Chondrocyte (in vitro differentiated cells): ENCODE results near the gene NCBP3. TPM values are rescaled to one million over a fixed set of nuclear protein-coding genes. Genes with fewer than 3 reads are reported as not detected.

Experiments
- DNase-seq: peaks from one replicate; pipeline ENCODE4 v3.0.0; 2021; ENCODE audit warnings: mixed read lengths, low spot score
- H3K27ac Mint-ChIP-seq: one replicate; pipeline ENCODE4 v1.8.0; 2021; ENCODE audit warnings: mild to moderate bottlenecking, moderate library complexity, mixed read lengths; ENCODE audit not compliant: unreplicated experiment
- H3K27me3 Mint-ChIP-seq: 2 replicates; pipeline ENCODE4 v1.8.0; 2021; ENCODE audit warnings: low read depth, mixed read lengths
- H3K36me3 Mint-ChIP-seq: 2 replicates; pipeline ENCODE4 v1.8.0; 2021; ENCODE audit warnings: low read depth, mixed read lengths
- H3K4me1 Mint-ChIP-seq: 2 replicates; pipeline ENCODE4 v1.8.0; 2021; ENCODE audit warnings: low read depth, mild to moderate bottlenecking, mixed read lengths
- H3K4me3 Mint-ChIP-seq: one replicate; pipeline ENCODE4 v1.8.0; 2021; ENCODE audit warnings: mild to moderate bottlenecking, moderate library complexity, mixed read lengths; ENCODE audit not compliant: unreplicated experiment
- H3K9me3 Mint-ChIP-seq: 2 replicates; pipeline ENCODE4 v1.8.0; 2021; ENCODE audit warnings: low read depth, mixed read lengths
- total RNA-seq: library from RNA; stranded (reverse); gene quantifications from 3 replicates; pipeline ENCODE4 v1.2.1, GENCODE V29; 2021
- TF ChIP-seq, protein P1 (sequence below): fragments of 200-600 bp; sonication (generic); IDR thresholded peaks from 2 replicates; pipeline ENCODE4 v1.5.0; 2021; ENCODE audit warnings: antibody characterized with exemption, mild to moderate bottlenecking, moderate library complexity

NCBP3 gene
- total RNA-seq, 1 donor from 2014 or later = 33.7 TPM

DNA sequence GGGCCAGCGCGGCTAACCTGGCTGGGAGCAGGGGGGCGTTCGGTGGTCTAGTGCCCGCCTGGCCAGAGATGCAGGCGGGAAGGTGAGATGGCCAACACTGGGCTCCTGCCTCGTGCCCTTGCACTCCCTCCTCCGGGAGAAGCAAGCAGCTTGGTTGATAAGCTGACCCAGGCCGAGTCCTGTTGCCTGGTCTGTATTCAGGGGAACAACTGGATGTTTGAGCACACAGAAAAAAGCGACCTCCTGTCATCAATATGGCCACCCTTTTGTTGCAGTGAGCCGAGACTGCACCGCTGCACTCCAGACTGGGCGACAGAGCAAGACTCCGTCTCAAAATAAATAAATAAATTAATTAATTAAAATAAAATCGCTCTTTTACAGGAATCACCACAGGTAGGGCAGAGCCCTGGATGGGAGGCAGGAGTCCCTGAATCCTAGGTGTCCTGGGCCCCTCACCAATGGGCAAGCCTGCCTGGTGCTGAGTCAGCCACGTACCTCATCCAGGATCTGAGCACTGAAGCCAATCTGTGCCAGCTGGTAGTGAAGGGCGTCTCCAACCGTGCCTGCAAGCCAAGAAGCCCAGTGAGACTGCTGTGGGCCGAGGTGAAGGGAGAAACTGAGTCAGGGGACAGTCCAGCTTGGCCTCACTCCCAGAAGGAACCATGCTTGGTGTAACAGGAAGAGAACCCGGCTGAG is 90.6 kb downstream of the NCBP3 start:
- peaks cover 4% of the 10 kb centered on the region for H3K4me1 Mint-ChIP-seq
- H3K27ac Mint-ChIP-seq = no peak overlapping the region
- H3K36me3 Mint-ChIP-seq = peaks cover 5% of the 10 kb centered on the region
- H3K9me3 Mint-ChIP-seq = peaks cover 11% of the 10 kb centered on the region
- H3K27me3 Mint-ChIP-seq = peaks cover 10% of the 10 kb centered on the region
- no peak overlapping the region for H3K4me3 Mint-ChIP-seq
- TF ChIP-seq, protein P1, sequence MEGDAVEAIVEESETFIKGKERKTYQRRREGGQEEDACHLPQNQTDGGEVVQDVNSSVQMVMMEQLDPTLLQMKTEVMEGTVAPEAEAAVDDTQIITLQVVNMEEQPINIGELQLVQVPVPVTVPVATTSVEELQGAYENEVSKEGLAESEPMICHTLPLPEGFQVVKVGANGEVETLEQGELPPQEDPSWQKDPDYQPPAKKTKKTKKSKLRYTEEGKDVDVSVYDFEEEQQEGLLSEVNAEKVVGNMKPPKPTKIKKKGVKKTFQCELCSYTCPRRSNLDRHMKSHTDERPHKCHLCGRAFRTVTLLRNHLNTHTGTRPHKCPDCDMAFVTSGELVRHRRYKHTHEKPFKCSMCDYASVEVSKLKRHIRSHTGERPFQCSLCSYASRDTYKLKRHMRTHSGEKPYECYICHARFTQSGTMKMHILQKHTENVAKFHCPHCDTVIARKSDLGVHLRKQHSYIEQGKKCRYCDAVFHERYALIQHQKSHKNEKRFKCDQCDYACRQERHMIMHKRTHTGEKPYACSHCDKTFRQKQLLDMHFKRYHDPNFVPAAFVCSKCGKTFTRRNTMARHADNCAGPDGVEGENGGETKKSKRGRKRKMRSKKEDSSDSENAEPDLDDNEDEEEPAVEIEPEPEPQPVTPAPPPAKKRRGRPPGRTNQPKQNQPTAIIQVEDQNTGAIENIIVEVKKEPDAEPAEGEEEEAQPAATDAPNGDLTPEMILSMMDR = no peak
- DNase-seq = no peak

DNA sequence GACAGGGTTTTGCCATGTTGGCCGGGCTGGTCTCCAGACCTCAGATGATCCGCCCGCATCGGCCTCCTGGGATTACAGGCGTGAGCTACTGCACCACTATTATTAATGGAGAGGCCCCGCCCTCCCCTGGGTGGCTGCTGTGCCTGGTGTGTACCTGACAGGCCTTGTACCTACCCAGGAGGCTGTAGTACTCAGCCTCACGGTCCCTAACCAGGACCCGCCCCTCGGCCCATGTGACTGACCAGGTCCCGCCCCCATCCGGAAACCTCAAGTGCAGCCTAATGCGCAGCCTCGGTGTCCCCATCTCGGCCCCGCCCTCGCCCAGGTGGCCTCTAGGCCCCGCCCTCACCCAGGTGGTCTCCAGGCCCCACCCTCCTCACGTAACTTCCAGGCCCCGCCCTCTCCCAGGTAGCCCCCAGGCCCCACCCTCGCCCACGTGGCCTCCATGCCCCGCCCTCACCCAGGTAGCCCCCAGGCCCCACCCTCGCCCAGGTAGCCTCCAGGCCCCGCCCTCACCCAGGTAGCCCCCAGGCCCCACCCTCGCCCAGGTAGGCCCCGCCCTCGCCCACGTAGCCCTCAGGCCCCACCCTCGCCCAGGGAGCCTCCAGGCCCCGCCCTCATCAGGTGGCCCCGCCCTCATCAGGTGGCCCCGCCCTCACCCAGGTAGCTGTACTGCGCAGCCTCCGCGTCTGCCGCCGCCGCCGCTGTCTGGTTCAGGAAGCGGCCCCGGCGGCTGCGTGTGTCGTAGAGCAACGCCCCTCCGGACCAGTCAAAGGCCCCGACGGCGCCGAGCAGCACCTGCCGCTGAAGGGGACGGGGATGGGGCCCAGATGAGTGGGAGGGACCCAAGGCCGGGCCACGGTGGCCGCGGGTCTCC is 91.3 kb downstream of the NCBP3 start:
- H3K4me3 Mint-ChIP-seq = no peak overlapping the region
- TF ChIP-seq, protein P1 = no peak
- H3K27me3 Mint-ChIP-seq = peaks cover 10% of the 10 kb centered on the region
- no peak overlapping the region for H3K27ac Mint-ChIP-seq
- peaks cover 4% of the 10 kb centered on the region for H3K4me1 Mint-ChIP-seq
- peaks cover 3% of the 10 kb centered on the region for H3K36me3 Mint-ChIP-seq
- no peak for DNase-seq
- peaks cover 6% of the 10 kb centered on the region for H3K9me3 Mint-ChIP-seq

DNA sequence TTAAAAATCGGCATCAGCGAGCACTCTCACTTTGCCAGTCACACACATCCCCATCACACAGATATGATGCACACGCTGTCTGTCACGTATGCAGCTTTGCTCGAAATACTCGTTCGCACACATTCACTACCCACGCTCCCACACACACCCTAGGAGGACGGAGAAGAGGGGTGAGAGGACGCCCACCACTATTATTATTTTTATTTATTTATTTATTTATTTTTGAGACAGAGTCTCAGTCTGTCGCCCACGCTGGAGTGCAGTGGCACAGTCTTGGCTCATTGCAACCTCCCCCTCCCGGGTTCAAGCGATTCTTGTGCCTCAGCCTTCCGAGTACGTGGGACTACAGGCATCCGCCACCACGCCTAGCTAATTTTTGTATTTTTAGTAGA is 92.0 kb downstream of the NCBP3 start:
- Mint-ChIP-seq H3K9me3 (no peaks in the 10 kb centered on the region), H3K27me3 (peaks cover 10% of the 10 kb centered on the region), H3K36me3 (peaks cover 1% of the 10 kb centered on the region), H3K27ac (no peak overlapping the region), H3K4me1 (peaks cover 4% of the 10 kb centered on the region), H3K4me3 (no peak overlapping the region)
- TF ChIP-seq, protein P1 = no peak
- no peak for DNase-seq

DNA sequence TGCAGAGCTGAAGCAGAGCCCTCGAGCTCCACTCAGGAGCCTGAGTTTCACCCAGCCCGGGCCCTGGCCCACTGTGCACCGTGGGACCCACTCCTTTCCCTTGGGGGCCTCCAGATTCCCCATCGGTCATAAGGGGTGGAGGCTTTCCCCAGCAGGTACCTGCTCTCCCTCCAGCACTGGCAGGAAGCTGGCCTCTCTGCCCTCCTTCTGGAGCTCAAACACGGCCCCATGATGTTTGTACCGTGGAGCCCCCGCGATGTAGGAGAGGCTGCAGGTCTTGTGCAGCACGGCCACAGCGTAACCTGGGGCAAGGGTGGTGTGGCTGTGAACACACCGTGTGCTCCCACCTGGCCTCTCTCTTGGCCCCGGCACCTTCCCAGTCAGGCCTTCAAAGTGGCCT is 92.4 kb downstream of the NCBP3 start:
- TF ChIP-seq, protein P1 = no peak
- Mint-ChIP-seq H3K27ac (no peak overlapping the region), H3K36me3 (peaks cover 1% of the 10 kb centered on the region), H3K9me3 (no peaks in the 10 kb centered on the region), H3K4me1 (peaks cover 4% of the 10 kb centered on the region), H3K4me3 (no peak overlapping the region), H3K27me3 (peaks cover 10% of the 10 kb centered on the region)
- no peak for DNase-seq

Other genes starting within 250 kb of the NCBP3 start
- 2.2 to 4.8 TPM (median 3.1 TPM) in 3 replicates for gene TRPV1, start 236.8 kb downstream of the NCBP3 start, total RNA-seq
- 5.6 to 6.1 TPM (median 5.9 TPM) in 3 replicates for gene SHPK, start 210.0 kb downstream of the NCBP3 start, total RNA-seq
- gene CTNS, start 209.5 kb downstream of the NCBP3 start, total RNA-seq = 14.4 to 18.4 TPM (median 17.8 TPM) in 3 replicates
- gene TAX1BP3, start 177.7 kb downstream of the NCBP3 start, total RNA-seq = 198 to 242 TPM (median 230 TPM) in 3 replicates
- gene EMC6, start 177.4 kb downstream of the NCBP3 start, total RNA-seq = 36.2 to 41.8 TPM (median 37.6 TPM) in 3 replicates
- gene P2RX5, start 150.1 kb downstream of the NCBP3 start, total RNA-seq = 0.18 to 1.1 TPM (median 0.30 TPM) in 3 replicates
- 2.1 to 2.6 TPM (median 2.2 TPM) in 3 replicates for gene HASPIN, start 122.3 kb downstream of the NCBP3 start, total RNA-seq
- gene ITGAE, start 45.1 kb downstream of the NCBP3 start, total RNA-seq = 25.8 to 29.1 TPM (median 28.3 TPM) in 3 replicates
- gene CAMKK1, start 46.8 kb upstream of the NCBP3 start, total RNA-seq = 5.0 to 8.0 TPM (median 5.1 TPM) in 3 replicates
- not detected in 3 replicates for gene P2RX1, start 70.2 kb upstream of the NCBP3 start, total RNA-seq
- gene ATP2A3, start 118.2 kb upstream of the NCBP3 start, total RNA-seq = 0.53 to 1.7 TPM (median 1.5 TPM) in 3 replicates